Fibroblast of pulmonary artery (primary cell): ENCODE data around the gene MON1B.

Experiments used
- DNase-seq: peaks from one replicate; pipeline ENCODE4 v3.0.0-alpha.2; 2010; ENCODE audit warnings: low read depth
- H3K4me3 ChIP-seq: replicated peaks from 2 replicates; pipeline ENCODE4 v1.5.1; 2011; ENCODE audit warnings: low read depth, mild to moderate bottlenecking, control low read depth, low read length, moderate library complexity
- TF ChIP-seq, protein P1 (sequence below): IDR thresholded peaks from 2 replicates; pipeline ENCODE4 v1.5.1; 2011; ENCODE audit warnings: mild to moderate bottlenecking, control low read depth, low read length, inconsistent platforms; ENCODE audit errors: missing control alignments

The MON1B gene

DNA sequence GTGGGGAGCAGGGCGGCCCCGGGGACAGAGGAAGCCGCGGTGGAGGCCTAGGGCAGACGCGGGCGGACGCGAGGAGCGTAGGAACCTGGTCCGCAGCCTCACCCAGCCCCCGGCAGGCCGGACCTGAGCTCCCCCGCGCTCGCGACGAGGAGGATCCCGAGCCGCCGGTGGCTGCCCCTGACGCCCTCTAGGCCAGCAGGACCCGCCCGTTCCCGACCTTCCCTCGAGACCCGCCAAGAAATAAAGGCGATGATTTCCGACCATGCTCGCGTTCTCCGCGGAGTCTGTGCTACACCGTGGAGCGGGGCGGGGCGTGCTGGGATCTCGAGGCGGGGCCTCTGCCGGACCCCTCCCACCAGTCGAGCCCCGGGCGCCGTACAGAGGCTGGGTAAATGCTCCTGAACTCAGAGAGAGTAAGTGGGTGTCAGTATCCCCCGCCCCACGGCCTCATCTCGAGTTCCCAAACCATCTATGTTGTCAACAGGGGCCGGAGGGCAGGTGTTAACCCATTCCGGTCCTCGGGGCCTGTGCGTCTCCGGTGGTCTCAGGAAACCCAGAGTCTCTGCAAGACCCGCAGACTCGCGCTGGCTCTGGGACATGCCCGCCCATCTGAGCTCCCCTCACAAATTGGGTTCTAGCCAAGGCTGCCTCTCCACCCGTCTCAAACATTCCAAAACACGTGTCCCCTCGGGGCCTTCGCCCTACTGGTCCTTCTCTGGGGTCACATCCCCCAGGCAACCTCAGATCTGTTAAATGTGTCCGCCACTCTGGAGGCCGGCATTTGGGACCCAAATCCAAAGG lies 22.0 kb downstream of the MON1B start:
- peak; percentile 46 for DNase-seq
- TF ChIP-seq, protein P1, sequence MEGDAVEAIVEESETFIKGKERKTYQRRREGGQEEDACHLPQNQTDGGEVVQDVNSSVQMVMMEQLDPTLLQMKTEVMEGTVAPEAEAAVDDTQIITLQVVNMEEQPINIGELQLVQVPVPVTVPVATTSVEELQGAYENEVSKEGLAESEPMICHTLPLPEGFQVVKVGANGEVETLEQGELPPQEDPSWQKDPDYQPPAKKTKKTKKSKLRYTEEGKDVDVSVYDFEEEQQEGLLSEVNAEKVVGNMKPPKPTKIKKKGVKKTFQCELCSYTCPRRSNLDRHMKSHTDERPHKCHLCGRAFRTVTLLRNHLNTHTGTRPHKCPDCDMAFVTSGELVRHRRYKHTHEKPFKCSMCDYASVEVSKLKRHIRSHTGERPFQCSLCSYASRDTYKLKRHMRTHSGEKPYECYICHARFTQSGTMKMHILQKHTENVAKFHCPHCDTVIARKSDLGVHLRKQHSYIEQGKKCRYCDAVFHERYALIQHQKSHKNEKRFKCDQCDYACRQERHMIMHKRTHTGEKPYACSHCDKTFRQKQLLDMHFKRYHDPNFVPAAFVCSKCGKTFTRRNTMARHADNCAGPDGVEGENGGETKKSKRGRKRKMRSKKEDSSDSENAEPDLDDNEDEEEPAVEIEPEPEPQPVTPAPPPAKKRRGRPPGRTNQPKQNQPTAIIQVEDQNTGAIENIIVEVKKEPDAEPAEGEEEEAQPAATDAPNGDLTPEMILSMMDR, result no peak
- peak overlapping the region; percentile 60 for H3K4me3 ChIP-seq

- DNase-seq, result peak; percentile 87
- TF ChIP-seq, protein P1, result no peak
- H3K4me3 ChIP-seq, result no peak overlapping the region
Measured at GRCh38 chr16:77213542-77214106, 22.6 kb downstream of the MON1B start.

GRCh38 chr16:77214411-77215138 lies 23.6 kb downstream of the MON1B start:
- no peak overlapping the region for H3K4me3 ChIP-seq
- no peak for DNase-seq
- TF ChIP-seq, protein P1, result no peak

DNA sequence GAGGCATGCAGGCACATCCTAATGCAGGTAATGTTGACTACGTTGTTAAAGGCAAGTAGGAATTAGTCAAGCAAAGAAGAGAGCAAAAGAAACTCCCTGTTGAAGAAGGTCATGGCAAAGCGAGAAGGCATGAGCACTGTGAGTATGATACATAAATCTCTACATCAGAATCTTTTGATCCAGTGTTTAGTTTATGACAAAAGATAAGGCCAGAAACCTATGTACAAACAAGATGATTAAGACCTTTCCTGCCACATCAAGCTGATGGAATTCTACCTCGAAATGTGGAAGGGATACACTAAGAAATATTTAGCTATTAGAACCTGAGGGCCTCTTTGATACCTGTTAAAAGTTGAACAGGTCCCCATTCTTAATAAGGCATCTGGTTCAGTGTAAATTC lies 28.4 kb downstream of the MON1B start:
- H3K4me3 ChIP-seq, result no peak overlapping the region
- DNase-seq, result no peak
- TF ChIP-seq, protein P1, result no peak

DNA sequence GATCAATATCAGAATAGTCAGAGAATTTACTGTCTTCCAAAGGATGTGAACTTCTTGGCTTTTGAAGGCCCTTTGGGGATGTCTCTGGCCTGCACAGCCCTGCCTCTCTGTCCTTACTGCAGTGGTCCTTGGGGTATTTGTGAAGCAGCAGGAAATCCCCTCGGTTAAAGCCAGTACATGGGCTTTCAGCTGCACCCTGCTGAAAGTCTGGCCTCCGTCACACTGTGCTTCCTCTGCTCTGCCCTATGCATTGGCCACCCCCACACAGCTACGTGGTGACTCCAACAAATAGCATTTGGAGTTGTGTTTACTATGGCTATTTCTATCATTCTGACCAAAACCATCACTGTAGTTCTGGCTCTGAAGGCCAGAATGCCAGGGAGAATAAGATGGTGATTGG lies 29.4 kb downstream of the MON1B start:
- TF ChIP-seq, protein P1, result no peak
- H3K4me3 ChIP-seq, result no peak overlapping the region
- no peak for DNase-seq

DNA sequence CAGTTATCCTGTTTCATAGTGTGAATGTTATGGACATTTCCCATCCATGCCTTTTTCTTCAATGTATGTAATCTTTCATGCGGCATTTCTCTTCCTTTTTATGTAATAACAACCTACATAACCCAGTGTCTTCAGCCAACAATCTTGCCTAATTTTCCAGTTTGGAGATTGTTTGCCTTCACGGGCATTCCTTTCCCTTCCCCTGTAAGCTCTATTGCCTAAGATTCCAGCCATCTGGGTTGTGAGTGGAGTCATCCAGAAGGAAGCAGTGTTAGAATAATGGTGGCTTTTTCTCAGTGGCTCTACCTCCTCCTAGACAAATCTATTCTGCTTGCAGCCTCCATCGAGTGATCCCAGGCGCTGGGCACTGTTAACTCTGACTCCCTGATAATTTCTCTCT lies 30.5 kb downstream of the MON1B start:
- DNase-seq, result peak; percentile 53
- no peak overlapping the region for H3K4me3 ChIP-seq
- TF ChIP-seq, protein P1, result no peak
